Embryonic facial prominence (tissue), 1 donor: ENCODE data around the gene OR1N1.
"Not testable (repeated sequence)": the region's sequence is repeated elsewhere in the genome, so short reads cannot be mapped to it uniquely, and the experiment has no call there.

ENCODE experiments used
- DNase-seq: peaks from one replicate; pipeline ENCODE4 v3.0.0-alpha.2; 2016; ENCODE audit errors: extremely low spot score

Gene OR1N1

GRCh38 chr9:122527193-122527592 lies at the start of gene OR1N1:
TSS of gene OR1N1 (minus strand) at chr9:122527293. CDS start at chr9:122527293, 0 bp downstream.
- no peak for DNase-seq

- DNase-seq: no peak
Measured at GRCh38 chr9:122572456-122572855, 45.4 kb upstream of the OR1N1 start.

- no peak for DNase-seq
Measured at GRCh38 chr9:122567901-122568300, 40.8 kb upstream of the OR1N1 start.

GRCh38 chr9:122562134-122562760 lies 35.2 kb upstream of the OR1N1 start:
- no peak for DNase-seq

- no peak for DNase-seq
Measured at GRCh38 chr9:122561446-122561845, 34.4 kb upstream of the OR1N1 start.

GRCh38 chr9:122552812-122553211 lies 25.7 kb upstream of the OR1N1 start, which contains the start of gene OR1N2:
TSS of gene OR1N2 (plus strand) at chr9:122553112. CDS start at chr9:122553212, 100 bp downstream.
- no peak for DNase-seq

GRCh38 chr9:122551371-122551770 lies 24.3 kb upstream of the OR1N1 start:
- no peak for DNase-seq

GRCh38 chr9:122546196-122546595 lies 19.1 kb upstream of the OR1N1 start:
- DNase-seq: no peak

- no peak for DNase-seq
Measured at GRCh38 chr9:122538757-122539156, 11.7 kb upstream of the OR1N1 start.

- DNase-seq: not testable (repeated sequence)
Measured at GRCh38 chr9:122537066-122537465, 10.0 kb upstream of the OR1N1 start.

- no peak for DNase-seq
Measured at GRCh38 chr9:122536134-122536533, 9.0 kb upstream of the OR1N1 start.

- DNase-seq: not testable (repeated sequence)
Measured at GRCh38 chr9:122531157-122531556, 4.1 kb upstream of the OR1N1 start.

GRCh38 chr9:122526602-122527001 lies 491 bp downstream of the OR1N1 start:
- DNase-seq: no peak

GRCh38 chr9:122519376-122519775 lies 7.7 kb downstream of the OR1N1 start:
- DNase-seq: no peak

- DNase-seq: no peak
Measured at GRCh38 chr9:122518841-122519240, 8.3 kb downstream of the OR1N1 start, which contains the start of gene OR1J4. TSS of gene OR1J4 (plus strand) at chr9:122519141. CDS start at chr9:122519141, 0 bp downstream.

- no peak for DNase-seq
Measured at GRCh38 chr9:122518226-122518625, 8.9 kb downstream of the OR1N1 start.

GRCh38 chr9:122510502-122510901 lies 16.6 kb downstream of the OR1N1 start, which contains the start of gene OR1J2:
TSS of gene OR1J2 (plus strand) at chr9:122510802. CDS start at chr9:122510802, 0 bp downstream.
- no peak for DNase-seq

- DNase-seq: no peak
Measured at GRCh38 chr9:122506964-122507363, 20.1 kb downstream of the OR1N1 start.

- DNase-seq: no peak
Measured at GRCh38 chr9:122498883-122499288, 28.2 kb downstream of the OR1N1 start.

- DNase-seq: no peak
Measured at GRCh38 chr9:122479062-122479461, 48.0 kb downstream of the OR1N1 start.

- DNase-seq: no peak
Measured at GRCh38 chr9:122477826-122478225, 49.3 kb downstream of the OR1N1 start, which contains the start of gene OR1J1. TSS of gene OR1J1 (minus strand) at chr9:122477926. CDS start at chr9:122477926, 0 bp downstream.

- DNase-seq: no peak
Measured at GRCh38 chr9:122477346-122477745, 49.7 kb downstream of the OR1N1 start.
